ENCODE measurements around the gene ESRRA. TPM values are rescaled to one million over a fixed set of nuclear protein-coding genes. Genes with fewer than 3 reads are reported as not detected.

Gene ESRRA
- total RNA-seq, 1 donor from 2014 or later, result 42.0 TPM

GRCh38 chr11:64330888-64331287 lies 25.6 kb downstream of the ESRRA start:
- no peak for DNase-seq (ENCODE audit: low read depth in 2 of 2)

- DNase-seq (ENCODE audit: low read depth in 2 of 2), result peak in 1 of 2 donors; percentile 79
These were observed 26.4 kb downstream of the ESRRA start for GRCh38 chr11:64331569-64332371.

- no peak for DNase-seq (ENCODE audit: low read depth in 2 of 2)
These were observed 28.2 kb downstream of the ESRRA start for GRCh38 chr11:64333556-64333955.

- peak in 1 of 2 donors; percentile 35 for DNase-seq (ENCODE audit: low read depth in 2 of 2)
These were observed 29.7 kb downstream of the ESRRA start for GRCh38 chr11:64334764-64335735.

- no peak for DNase-seq (ENCODE audit: low read depth in 2 of 2)
These were observed 32.4 kb downstream of the ESRRA start for GRCh38 chr11:64337538-64338249.

- DNase-seq (ENCODE audit: low read depth in 2 of 2), result no peak
These were observed 33.4 kb downstream of the ESRRA start for GRCh38 chr11:64338716-64339115.

GRCh38 chr11:64339286-64339685 lies 34.0 kb downstream of the ESRRA start:
- DNase-seq (ENCODE audit: low read depth in 2 of 2), result no peak

- DNase-seq (ENCODE audit: low read depth in 2 of 2), result no peak
These were observed 34.6 kb downstream of the ESRRA start, which contains the start of gene CCDC88B for GRCh38 chr11:64339754-64340408. TSS of gene CCDC88B (plus strand) at chr11:64340204. CDS start at chr11:64340267, 63 bp downstream.

GRCh38 chr11:64340671-64341335 lies 35.5 kb downstream of the ESRRA start:
- peak in 1 of 2 donors; percentile 17 for DNase-seq (ENCODE audit: low read depth in 2 of 2)

- DNase-seq (ENCODE audit: low read depth in 2 of 2), result no peak
These were observed 36.1 kb downstream of the ESRRA start for GRCh38 chr11:64341429-64341828.

GRCh38 chr11:64341851-64342791 lies 36.8 kb downstream of the ESRRA start:
- peak in 1 of 2 donors; percentile 82 for DNase-seq (ENCODE audit: low read depth in 2 of 2)

GRCh38 chr11:64342869-64343745 lies 37.8 kb downstream of the ESRRA start:
- no peak for DNase-seq (ENCODE audit: low read depth in 2 of 2)

GRCh38 chr11:64343767-64344559 lies 38.6 kb downstream of the ESRRA start:
- peak in 1 of 2 donors; percentile 21 for DNase-seq (ENCODE audit: low read depth in 2 of 2)

- no peak for DNase-seq (ENCODE audit: low read depth in 2 of 2)
These were observed 39.5 kb downstream of the ESRRA start for GRCh38 chr11:64344787-64345186.

GRCh38 chr11:64347193-64347867 lies 42.0 kb downstream of the ESRRA start:
- no peak for DNase-seq (ENCODE audit: low read depth in 2 of 2)

GRCh38 chr11:64348383-64349024 lies 43.2 kb downstream of the ESRRA start:
- DNase-seq (ENCODE audit: low read depth in 2 of 2), result peak in 1 of 2 donors; percentile 54
